PC-3 (cell line): Measurements from ENCODE around the gene STK16. TPM values are rescaled to one million over a fixed set of nuclear protein-coding genes. Genes with fewer than 3 reads are reported as not detected.

Source experiments
- ATAC-seq: fragments of 200-7000 bp; cut with Tn5 transposase; 2 replicates; pipeline ENCODE4 v1.9.1; 2020; ENCODE audit warnings: mild to moderate bottlenecking, moderate library complexity
- BruUV-seq: library from RNA; stranded (reverse); fragments of 400-500 nt; replicated peaks from 2 replicates; lab custom pipeline; 2021; lab: Mats Ljungman, UMichigan
- CTCF ChIA-PET: fragments of 300-600 bp; sonication (Branson Sonifier 250); formaldehyde crosslinking; loops from one replicate; lab custom pipeline; 2022; ENCODE audit warnings: antibody characterized with exemption; lab: Charles Lee
- POLR2A ChIA-PET: fragments of 300-600 bp; sonication (Branson Sonifier 250); formaldehyde crosslinking; loops from one replicate; lab custom pipeline; 2022; ENCODE audit warnings: antibody characterized with exemption; ENCODE audit not compliant: unreplicated experiment; lab: Charles Lee
- DNase-seq: peaks from one replicate; pipeline ENCODE4 v3.0.0-alpha.2; 2015
- H2AFZ ChIP-seq: fragments of 300-600 bp; sonication (generic); 2 replicates; pipeline ENCODE4 v1.6.0; 2016; ENCODE audit warnings: antibody characterized with exemption, low read length
- H3F3A ChIP-seq: fragments of 300-600 bp; sonication (generic); one replicate; pipeline ENCODE4 v1.6.0; 2017; ENCODE audit warnings: antibody characterized with exemption, low read length, control low read depth, mild to moderate bottlenecking; ENCODE audit not compliant: unreplicated experiment
- H3K27ac ChIP-seq: fragments of 300-600 bp; sonication (generic); 2 replicates; pipeline ENCODE4 v1.5.1; 2016; ENCODE audit warnings: mild to moderate bottlenecking, low read length
- H3K27me3 ChIP-seq: fragments of 300-600 bp; sonication (generic); 2 replicates; pipeline ENCODE4 v1.6.1; 2016; ENCODE audit warnings: low read length, mixed read lengths
- H3K36me3 ChIP-seq: fragments of 300-600 bp; sonication (generic); 2 replicates; pipeline ENCODE4 v1.6.1; 2016; ENCODE audit warnings: low read depth, mixed run types, low read length, mixed read lengths
- H3K4me1 ChIP-seq: fragments of 300-600 bp; sonication (generic); 2 replicates; pipeline ENCODE4 v1.5.1; 2016; ENCODE audit warnings: low read length; ENCODE audit not compliant: insufficient read depth
- H3K4me2 ChIP-seq: fragments of 300-600 bp; sonication (generic); 2 replicates; pipeline ENCODE4 v1.6.0; 2016; ENCODE audit warnings: low read length
- H3K4me3 ChIP-seq: fragments of 300-600 bp; sonication (generic); 2 replicates; pipeline ENCODE4 v1.5.1; 2016; ENCODE audit warnings: mild to moderate bottlenecking, low read length, mixed read lengths
- H3K79me2 ChIP-seq: fragments of 300-600 bp; sonication (generic); 2 replicates; pipeline ENCODE4 v1.6.1; 2017; ENCODE audit warnings: low read length, mixed read lengths
- H3K9ac ChIP-seq: fragments of 300-600 bp; sonication (generic); 2 replicates; pipeline ENCODE4 v1.6.0; 2016; ENCODE audit warnings: mild to moderate bottlenecking, low read length
- H3K9me2 ChIP-seq: fragments of 300-600 bp; sonication (generic); replicated peaks from 2 replicates; pipeline ENCODE4 v1.6.1; 2016; ENCODE audit warnings: mixed run types, low read length, mixed read lengths
- H3K9me3 ChIP-seq: fragments of 300-600 bp; sonication (generic); 2 replicates; pipeline ENCODE4 v1.6.1; 2016; ENCODE audit warnings: low read length, mixed read lengths
- H4K20me1 ChIP-seq: fragments of 300-600 bp; sonication (generic); 2 replicates; pipeline ENCODE4 v1.6.1; 2016; ENCODE audit warnings: low read length, mixed read lengths
- CTCF ChIP-seq: fragments of 300-600 bp; sonication (generic); conservative IDR thresholded peaks from 2 replicates; pipeline ENCODE4 v1.5.1; 2017; ENCODE audit warnings: antibody characterized with exemption, low read depth, mild to moderate bottlenecking, low read length
- EZH2 ChIP-seq: fragments of 300-600 bp; sonication (generic); IDR thresholded peaks from one replicate; pipeline ENCODE4 v1.6.1; 2017; ENCODE audit warnings: antibody characterized with exemption, mild to moderate bottlenecking, low read length; ENCODE audit not compliant: unreplicated experiment
- EZH2phosphoT487 ChIP-seq: fragments of 300-600 bp; sonication (generic); IDR thresholded peaks from 2 replicates; pipeline ENCODE4 v1.6.1; 2018; ENCODE audit warnings: mild to moderate bottlenecking, antibody characterized with exemption, low read length, borderline replicate concordance
- intact Hi-C: fragments of 100-400 bp; cut with micrococcal nuclease; formaldehyde crosslinking; loops from 2 replicates; pipeline ENCODE4 v1.9.0; 2023
- total RNA-seq: library from RNA; depleted of rRNA; stranded (reverse); fragments of >200 nt; gene quantifications from 2 replicates; pipeline ENCODE4 v1.2.3, GENCODE V29; 2014

STK16 gene
- total RNA-seq, 1 experiment from 2014 or later, result 16.3 TPM

- H4K20me1 ChIP-seq, result no peaks in the 10 kb centered on the region
- POLR2A ChIA-PET, result no interaction called here
These were observed 35.4 kb downstream of the STK16 start for GRCh38 chr2:219280651-219281050.

GRCh38 chr2:219281588-219281987, 36.3 kb downstream of the STK16 start:
- H3K9me2 ChIP-seq, result no peaks in the 10 kb centered on the region
- H3K27ac ChIP-seq, result no peak overlapping the region
- peaks cover 3% of the 10 kb centered on the region; the same call in 1 of the 2 replicates for H3K36me3 ChIP-seq
- no peak overlapping the region for H2AFZ ChIP-seq
- peaks cover 24% of the 10 kb centered on the region for H3K4me1 ChIP-seq
- ChIA-PET CTCF (no interaction called here), POLR2A (no interaction called here)
- H3F3A ChIP-seq, result no peaks in the 10 kb centered on the region
- no peak overlapping the region for H3K9ac ChIP-seq
- no peak for ATAC-seq
- H4K20me1 ChIP-seq, result no peaks in the 10 kb centered on the region
- no peak overlapping the region for H3K4me2 ChIP-seq
- no peak overlapping the region for H3K4me3 ChIP-seq
- BruUV-seq, result no TSS peak
- no peaks in the 10 kb centered on the region for H3K9me3 ChIP-seq
- TF ChIP-seq CTCF, result no peak
- no peak for TF ChIP-seq EZH2
- TF ChIP-seq EZH2phosphoT487, result no peak
- no peak for DNase-seq
- intact Hi-C loops, result no loop called here
- H3K79me2 ChIP-seq, result peaks cover 11% of the 10 kb centered on the region
- no peaks in the 10 kb centered on the region for H3K27me3 ChIP-seq

More at GRCh38 chr2:219280651-219281050, 35.4 kb downstream of the STK16 start:
- Histone ChIP-seq H3K9me3 (no peaks in the 10 kb centered on the region), H2AFZ (no peak overlapping the region), H3K4me2 (peak overlapping the region; percentile 99; the same call in 1 of the 2 replicates), H3K36me3 (peaks cover 3% of the 10 kb centered on the region; the same call in 1 of the 2 replicates), H3K4me1 (peaks cover 24% of the 10 kb centered on the region), H3K9me2 (no peaks in the 10 kb centered on the region), H3K79me2 (peaks cover 11% of the 10 kb centered on the region), H3K27me3 (no peaks in the 10 kb centered on the region), H3K4me3 (no peak overlapping the region), H3K27ac (no peak overlapping the region), H3K9ac (no peak overlapping the region), H3F3A (no peaks in the 10 kb centered on the region)
- BruUV-seq, result TSS peak; percentile 39
- no peak for ATAC-seq
- TF ChIP-seq EZH2phosphoT487, result no peak
- TF ChIP-seq CTCF, result no peak
- TF ChIP-seq EZH2, result no peak
- DNase-seq, result no peak
- CTCF ChIA-PET, result no interaction called here
- intact Hi-C loops, result no loop called here

- H3K27ac ChIP-seq, result no peak overlapping the region
- no peak overlapping the region for H3K4me2 ChIP-seq
- POLR2A ChIA-PET, result no interaction called here
- intact Hi-C loops, result no loop called here
- peaks cover 23% of the 10 kb centered on the region for H3K4me1 ChIP-seq
- CTCF ChIA-PET, result no interaction called here
- H3K9me2 ChIP-seq, result no peaks in the 10 kb centered on the region
- H3F3A ChIP-seq, result no peaks in the 10 kb centered on the region
- H3K9me3 ChIP-seq, result no peaks in the 10 kb centered on the region
- TF ChIP-seq EZH2phosphoT487, result no peak
- TF ChIP-seq CTCF, result no peak
- no peak for TF ChIP-seq EZH2
- ATAC-seq (no peak), DNase-seq (no peak)
- H3K9ac ChIP-seq, result no peak overlapping the region
- H4K20me1 ChIP-seq, result no peaks in the 10 kb centered on the region
- peaks cover 11% of the 10 kb centered on the region for H3K79me2 ChIP-seq
- no peak overlapping the region for H3K4me3 ChIP-seq
- H2AFZ ChIP-seq, result no peak overlapping the region
- BruUV-seq, result no TSS peak
- peaks cover 3% of the 10 kb centered on the region; the same call in 1 of the 2 replicates for H3K36me3 ChIP-seq
- no peaks in the 10 kb centered on the region for H3K27me3 ChIP-seq
These were observed 37.1 kb downstream of the STK16 start for GRCh38 chr2:219282375-219282774.
